Adrenal gland (tissue), 12 donors: ENCODE data around the gene PSMD12. TPM values are rescaled to one million over a fixed set of nuclear protein-coding genes. Genes with fewer than 3 reads are reported as not detected.
"Not testable (repeated sequence)": the region's sequence is repeated elsewhere in the genome, so short reads cannot be mapped to it uniquely, and the experiment has no call there.

ENCODE experiments used
- DNase-seq, 7 donors: peaks; one replicate each; pipeline ENCODE4 v3.0.0-alpha.2; 2019 to 2020
- H3K27ac ChIP-seq, 5 donors: fragments of 200-600 bp; sonication (generic) in 4 of 5; 1 replicate in 3 of 5; 2 replicates in 2 of 5; pipeline versions ENCODE4 v1.5.1 to v1.8.0; 2016 to 2020; ENCODE audit warnings: mild to moderate bottlenecking in 1 of 5
- H3K27me3 ChIP-seq: fragments of 200-600 bp; 2 replicates; pipeline ENCODE4 v1.8.0; 2021
- H3K36me3 ChIP-seq, 2 donors: fragments of 200-600 bp; replicated peaks in 1 of 2; 1 replicate in 1 of 2; 2 replicates in 1 of 2; pipeline versions ENCODE4 v1.5.1 to v1.8.0; 2018 to 2022
- H3K4me1 ChIP-seq, 2 donors: fragments of 200-600 bp; replicated peaks in 1 of 2; 1 replicate in 1 of 2; 2 replicates in 1 of 2; pipeline versions ENCODE4 v1.5.1 to v1.8.0; 2018 to 2021
- H3K4me3 ChIP-seq, 4 donors: fragments of 200-600 bp; sonication (generic) in 3 of 4; one replicate each; pipeline ENCODE4 v1.5.1; 2016 to 2018
- H3K9me3 ChIP-seq, 3 donors: fragments of 200-600 bp; sonication (generic) in 1 of 3; replicated peaks in 1 of 3; 1 replicate in 2 of 3; 2 replicates in 1 of 3; pipeline versions ENCODE4 v1.5.1 to v1.8.0; 2016 to 2021
- POLR2A ChIP-seq, 2 donors: fragments of 450-650 bp; IDR thresholded peaks; one replicate each; pipeline ENCODE4 v1.6.1; 2017; ENCODE audit warnings: antibody characterized with exemption in 2 of 2, mild to moderate bottlenecking in 2 of 2, moderate library complexity in 1 of 2
- WGBS, 4 donors: extraction: QIAGEN DNeasy Blood & Tissue Kit in 2 of 4; methylation state at CpG; one replicate each; pipeline versions ENCODE4 v1.1.5 to v1.1.7; 2013 to 2017; 5-methylcytosine and 5-hydroxymethylcytosine counted together
- intact Hi-C, 2 donors: fragments of 100-400 bp; cut with DNase I; formaldehyde crosslinking; loops; one replicate each; pipeline versions ENCODE4 v1.14.1 to v1.15.0; 2022 to 2023
- polyA plus RNA-seq, 3 donors: library from polyadenylated mRNA; stranded (reverse); fragments of 200-250 nt in 2 of 3; fragments of 350-450 nt in 1 of 3; fragmentation: Illumina TruSeq in 1 of 3; extraction: RNeasy Lipid Tissue Mini Kit (QIAGEN cat#74804) in 1 of 3; gene quantifications; one replicate each; pipeline ENCODE4 v1.2.3, GENCODE V29; 2013 to 2014
- total RNA-seq, 9 donors: library from RNA; depleted of rRNA in 4 of 9; stranded (reverse); fragments of >200 nt in 4 of 9; fragments of 120-200 nt in 1 of 9; fragmentation: NEBNext Ultra II Directional in 1 of 9; extraction: Animal tissue kit (Norgen Biotek cat#: 25700) in 1 of 9; gene quantifications; one replicate each; pipeline versions ENCODE4 v1.1.0 to v1.2.4, GENCODE V29; 2013 to 2023
- TF ChIP-seq, protein P1 (sequence below), 6 experiments: fragments of 450-650 bp in 4 of 6; fragments of 200-600 bp in 2 of 6; sonication (generic) in 1 of 6; IDR thresholded peaks; 1 replicate in 5 of 6; 2 replicates in 1 of 6; pipeline versions ENCODE4 v1.5.1 to v1.8.0; 2016 to 2021; ENCODE audit warnings: antibody characterized with exemption in 6 of 6, mild to moderate bottlenecking in 2 of 6, moderate library complexity in 1 of 6
- donor health status: healthy with polysubstance abuse.
- donor health status: Bipolar disorder and iron deficiency.
- donor health status: DM: yes; HTN: yes; CAD: no.
- donor health status: DM: no; HTN: no; CAD: no.
- donor health status: DM: no; HTN: no; CAD: no.
- donor health status: DM: yes; HTN: yes; CAD: no.

PSMD12 gene
- total and polyA plus RNA-seq, 12 donors, result 19.7 to 163 (median 38.3) TPM

DNA sequence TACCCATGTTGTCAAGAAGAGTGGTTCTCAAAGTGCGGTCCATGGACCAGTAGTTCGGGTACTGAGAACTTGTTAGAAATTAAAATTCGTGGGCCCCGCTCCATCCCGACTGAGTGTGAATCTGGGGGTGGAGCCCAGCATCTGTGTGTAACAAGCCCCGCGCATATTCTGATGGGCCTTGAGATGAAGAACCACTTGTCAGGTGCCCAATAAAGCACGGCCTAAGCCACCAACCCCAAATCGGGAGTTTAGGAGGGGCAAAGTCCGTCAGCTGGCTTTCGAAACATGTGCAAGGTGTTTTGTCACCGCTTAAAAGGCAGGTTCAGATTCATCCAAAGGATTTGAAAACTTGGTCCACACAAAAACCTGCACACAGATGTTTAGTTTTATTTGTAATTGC, 29.5 kb downstream of the PSMD12 start:
- WGBS, 4 donors, result 87 to 93% (median 90%) methylated on average over 11 to 12 of the region's 12 CpGs
- H3K27me3 ChIP-seq, result no peaks in the 10 kb centered on the region
- DNase-seq, result no peak
- TF ChIP-seq POLR2A (IDR thresholded peaks at IDR 0.05), result no peak
- TF ChIP-seq, protein P1, sequence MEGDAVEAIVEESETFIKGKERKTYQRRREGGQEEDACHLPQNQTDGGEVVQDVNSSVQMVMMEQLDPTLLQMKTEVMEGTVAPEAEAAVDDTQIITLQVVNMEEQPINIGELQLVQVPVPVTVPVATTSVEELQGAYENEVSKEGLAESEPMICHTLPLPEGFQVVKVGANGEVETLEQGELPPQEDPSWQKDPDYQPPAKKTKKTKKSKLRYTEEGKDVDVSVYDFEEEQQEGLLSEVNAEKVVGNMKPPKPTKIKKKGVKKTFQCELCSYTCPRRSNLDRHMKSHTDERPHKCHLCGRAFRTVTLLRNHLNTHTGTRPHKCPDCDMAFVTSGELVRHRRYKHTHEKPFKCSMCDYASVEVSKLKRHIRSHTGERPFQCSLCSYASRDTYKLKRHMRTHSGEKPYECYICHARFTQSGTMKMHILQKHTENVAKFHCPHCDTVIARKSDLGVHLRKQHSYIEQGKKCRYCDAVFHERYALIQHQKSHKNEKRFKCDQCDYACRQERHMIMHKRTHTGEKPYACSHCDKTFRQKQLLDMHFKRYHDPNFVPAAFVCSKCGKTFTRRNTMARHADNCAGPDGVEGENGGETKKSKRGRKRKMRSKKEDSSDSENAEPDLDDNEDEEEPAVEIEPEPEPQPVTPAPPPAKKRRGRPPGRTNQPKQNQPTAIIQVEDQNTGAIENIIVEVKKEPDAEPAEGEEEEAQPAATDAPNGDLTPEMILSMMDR (IDR thresholded peaks at IDR 0.05), result no peak
- H3K9me3 ChIP-seq, result no peaks in the 10 kb centered on the region
- peaks cover 9 to 11% of the 10 kb centered on the region in 2 donors for H3K4me1 ChIP-seq
- H3K36me3 ChIP-seq, result peaks cover 0 to 19% of the 10 kb centered on the region in 2 donors
- H3K27ac ChIP-seq, result no peak overlapping the region
- no peak overlapping the region for H3K4me3 ChIP-seq
- intact Hi-C loops, result no loop called here

DNA sequence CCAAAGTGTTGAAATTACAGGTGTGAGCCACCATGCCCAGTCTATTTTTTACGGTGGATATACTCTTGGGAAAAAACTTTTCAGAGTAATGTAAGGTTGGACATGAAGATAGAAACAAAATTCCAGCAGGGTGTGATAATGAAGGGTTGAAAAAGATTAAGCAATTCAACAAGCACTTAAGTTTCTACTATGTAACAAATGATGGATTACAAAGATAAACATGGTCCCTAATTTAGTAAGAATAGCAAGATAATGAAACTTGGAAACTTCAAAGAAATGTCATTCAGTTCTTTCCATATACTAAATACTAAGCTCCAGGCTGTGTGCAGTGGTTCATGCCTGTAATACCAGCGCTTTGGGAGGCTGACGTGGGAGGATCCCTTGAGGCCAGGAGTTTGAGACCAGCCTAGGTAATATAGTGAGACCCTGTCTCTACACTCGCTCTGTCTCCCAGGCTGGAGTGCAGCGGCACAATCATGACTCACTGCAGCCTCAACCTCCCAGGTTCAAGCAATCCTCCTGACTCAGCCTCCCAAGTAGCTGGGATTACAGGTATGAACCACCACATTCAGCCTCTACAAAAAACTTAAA, 31.0 kb downstream of the PSMD12 start:
- Histone ChIP-seq H3K27me3 (no peaks in the 10 kb centered on the region), H3K27ac (no peak overlapping the region), H3K4me1 (peaks cover 9 to 11% of the 10 kb centered on the region in 2 donors), H3K9me3 (no peaks in the 10 kb centered on the region), H3K36me3 (peaks cover 0 to 4% of the 10 kb centered on the region in 2 donors), H3K4me3 (no peak overlapping the region)
- intact Hi-C loops, result no loop called here
- 83 to 87% (median 84%) methylated on average over 5 of the region's 5 CpGs for WGBS, 4 donors
- no peak for DNase-seq
- TF ChIP-seq, protein P1 (IDR thresholded peaks at IDR 0.05), result no peak
- no peak for TF ChIP-seq POLR2A (IDR thresholded peaks at IDR 0.05)

DNA sequence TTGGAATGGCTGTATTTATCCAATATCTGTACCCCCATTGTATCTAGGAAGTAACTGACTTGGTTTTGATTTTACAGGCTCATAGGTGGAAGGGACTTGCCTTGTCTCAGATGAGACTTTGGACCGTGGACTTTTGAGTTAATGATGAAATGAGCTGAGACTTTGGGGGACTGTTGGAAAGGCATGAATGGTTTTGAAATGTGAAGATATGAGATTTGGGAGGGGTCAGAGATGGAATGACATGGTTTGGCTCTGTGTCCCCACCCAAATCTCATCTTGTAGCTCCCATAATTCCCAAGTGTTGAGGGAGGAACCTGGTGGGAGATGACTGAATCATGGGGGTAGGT, 34.2 kb downstream of the PSMD12 start:
- DNase-seq, H3K4me1 ChIP-seq, H3K27me3 ChIP-seq, H3K9me3 ChIP-seq, H3K4me3 ChIP-seq, intact Hi-C loops, H3K36me3 ChIP-seq, H3K27ac ChIP-seq: not testable (repeated sequence)
- 89 to 100% (median 92%) methylated on average over 1 of the region's 1 CpG for WGBS, 4 donors

DNA sequence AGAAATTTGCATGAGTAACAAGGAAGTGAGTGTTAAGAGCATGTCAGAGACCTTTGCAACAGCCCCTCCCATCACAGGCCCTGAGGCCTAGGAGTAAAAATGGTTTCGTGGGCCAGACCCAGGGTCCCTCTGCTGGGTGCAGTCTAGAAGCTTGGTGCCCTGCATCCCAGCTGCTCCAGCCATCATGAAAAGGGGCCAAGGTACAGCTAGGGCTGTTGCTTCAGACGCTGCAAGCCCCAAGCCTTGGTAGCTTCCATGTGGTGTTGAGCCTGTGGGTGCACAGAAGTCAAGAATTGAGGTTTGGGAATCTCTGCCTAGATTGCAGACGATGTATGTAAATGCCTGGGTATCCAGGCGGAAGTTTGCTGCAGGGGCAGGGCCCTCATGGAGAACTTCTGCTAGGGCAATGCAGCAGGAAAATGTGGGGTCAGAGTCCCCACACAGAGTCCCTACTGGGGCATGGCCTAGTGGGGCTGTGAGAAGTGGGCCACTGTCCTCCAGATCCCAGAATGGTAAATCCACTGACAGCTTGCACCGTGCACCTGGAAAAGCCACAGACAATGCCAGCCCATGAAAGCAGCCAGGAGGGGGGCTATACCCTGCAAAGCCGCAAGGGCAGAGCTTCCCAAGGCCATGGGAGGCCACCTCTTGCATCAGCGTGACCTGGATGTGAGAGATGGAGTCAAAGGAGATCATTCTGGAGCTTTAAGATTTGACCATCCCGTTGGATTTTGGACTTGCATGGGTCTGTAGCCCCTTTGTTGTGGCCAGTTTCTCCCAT, 34.8 kb downstream of the PSMD12 start:
- H3K4me1 ChIP-seq, H3K27me3 ChIP-seq, intact Hi-C loops, H3K36me3 ChIP-seq, H3K27ac ChIP-seq, H3K9me3 ChIP-seq, H3K4me3 ChIP-seq: not testable (repeated sequence)
- WGBS, 4 donors, result 64 to 98% (median 91%) methylated on average over 2 to 8 of the region's 8 CpGs
- DNase-seq, result peak in 1 of 7 donors; percentile 21

DNA sequence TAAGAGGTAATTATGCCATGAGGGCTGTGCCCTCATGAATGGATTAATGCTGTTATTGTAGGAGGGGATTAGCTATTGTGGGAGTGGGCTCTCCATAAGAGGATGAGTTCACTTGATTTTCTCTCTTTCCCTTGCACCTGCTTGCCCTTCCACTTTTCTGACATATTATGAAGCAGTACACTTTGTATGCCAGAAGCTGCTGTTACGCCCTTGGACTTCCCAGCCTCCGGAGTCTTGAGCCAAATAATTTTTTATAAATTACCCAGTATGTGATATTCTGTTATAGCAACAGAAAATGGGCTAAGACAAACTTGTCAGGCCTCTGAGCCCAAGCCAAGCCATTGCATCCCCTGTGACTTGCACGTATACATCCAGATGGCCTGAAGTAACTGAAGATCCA, 38.4 kb downstream of the PSMD12 start:
- Histone ChIP-seq H3K36me3 (no peaks in the 10 kb centered on the region), H3K27me3 (no peaks in the 10 kb centered on the region), H3K9me3 (no peaks in the 10 kb centered on the region), H3K4me3 (no peak overlapping the region), H3K27ac (no peak overlapping the region), H3K4me1 (no peaks in the 10 kb centered on the region)
- TF ChIP-seq, protein P1 (IDR thresholded peaks at IDR 0.05), result no peak
- no peak for TF ChIP-seq POLR2A (IDR thresholded peaks at IDR 0.05)
- DNase-seq, result peak in 1 of 7 donors; percentile 3
- 79 to 86% (median 82%) methylated on average over 3 of the region's 3 CpGs for WGBS, 4 donors
- intact Hi-C loops, result no loop called here

DNA sequence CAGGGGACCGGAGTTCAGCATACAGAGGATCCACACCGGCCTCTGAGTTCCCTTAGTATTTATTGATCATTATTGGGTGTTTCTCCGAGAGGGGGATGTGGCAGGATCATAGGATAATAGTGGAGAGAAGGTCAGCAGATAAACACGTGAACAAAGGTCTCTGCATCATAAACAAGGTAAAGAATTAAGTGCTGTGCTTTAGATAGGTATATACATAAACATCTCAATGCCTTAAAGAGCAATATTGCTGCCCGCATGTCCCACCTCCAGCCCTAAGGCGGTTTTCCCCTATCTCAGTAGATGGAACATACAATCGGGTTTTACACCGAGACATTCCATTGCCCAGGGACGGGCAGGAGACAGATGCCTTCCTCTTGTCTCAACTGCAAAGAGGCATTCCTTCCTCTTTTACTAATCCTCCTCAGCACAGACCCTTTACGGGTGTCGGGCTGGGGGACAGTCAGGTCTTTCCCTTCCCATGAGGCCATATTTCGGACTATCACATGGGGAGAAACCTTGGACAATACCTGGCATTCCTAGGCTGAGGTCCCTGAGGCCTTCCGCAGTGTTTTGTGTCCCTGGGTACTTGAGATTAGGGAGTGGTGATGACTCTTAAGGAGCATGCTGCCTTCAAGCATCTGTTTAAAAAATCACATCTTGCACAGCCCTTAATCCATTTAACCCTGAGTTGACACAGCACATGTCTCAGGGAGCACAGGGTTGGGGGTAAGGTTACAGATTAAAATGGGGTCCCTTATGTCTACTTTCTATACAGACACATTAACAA, 39.2 kb downstream of the PSMD12 start:
- H3K4me1 ChIP-seq, H3K4me3 ChIP-seq, H3K9me3 ChIP-seq, intact Hi-C loops, H3K36me3 ChIP-seq, H3K27me3 ChIP-seq, H3K27ac ChIP-seq: not testable (repeated sequence)
- peak in 1 of 7 donors; percentile 14 for DNase-seq
- WGBS, 4 donors, result 85 to 93% (median 89%) methylated on average over 10 to 13 of the region's 13 CpGs
